Iris pigment epithelial cell (primary cell): ENCODE results near the gene PSD4.

Experiments used
- DNase-seq: peaks from one replicate; pipeline ENCODE4 v3.0.0-alpha.2; 2011; ENCODE audit warnings: low read depth

PSD4 gene

GRCh38 chr2:113142290-113142689 lies 31.5 kb upstream of the PSD4 start:
- DNase-seq = no peak

- no peak for DNase-seq
Measured at GRCh38 chr2:113144259-113144658, 29.5 kb upstream of the PSD4 start.

- DNase-seq = no peak
Measured at GRCh38 chr2:113148606-113149552, 24.9 kb upstream of the PSD4 start.

GRCh38 chr2:113149553-113150257 lies 24.1 kb upstream of the PSD4 start:
- no peak for DNase-seq

GRCh38 chr2:113150258-113150601 lies 23.5 kb upstream of the PSD4 start:
- no peak for DNase-seq

GRCh38 chr2:113155331-113155730 lies 18.4 kb upstream of the PSD4 start:
- DNase-seq = no peak

- DNase-seq = no peak
Measured at GRCh38 chr2:113156278-113157117, 17.3 kb upstream of the PSD4 start.

- DNase-seq = peak; percentile 26
Measured at GRCh38 chr2:113157118-113157896, 16.5 kb upstream of the PSD4 start.

- peak; percentile 84 for DNase-seq
Measured at GRCh38 chr2:113157897-113158753, 15.6 kb upstream of the PSD4 start.

- peak; percentile 71 for DNase-seq
Measured at GRCh38 chr2:113158884-113159553, 14.8 kb upstream of the PSD4 start.

GRCh38 chr2:113160248-113160647 lies 13.5 kb upstream of the PSD4 start:
- no peak for DNase-seq

- DNase-seq = no peak
Measured at GRCh38 chr2:113160962-113161361, 12.8 kb upstream of the PSD4 start.

GRCh38 chr2:113162173-113162572 lies 11.6 kb upstream of the PSD4 start:
- no peak for DNase-seq

- DNase-seq = no peak
Measured at GRCh38 chr2:113162869-113163268, 10.9 kb upstream of the PSD4 start.

- DNase-seq = no peak
Measured at GRCh38 chr2:113164215-113164929, 9.4 kb upstream of the PSD4 start.

GRCh38 chr2:113164930-113165585 lies 8.7 kb upstream of the PSD4 start:
- no peak for DNase-seq

- no peak for DNase-seq
Measured at GRCh38 chr2:113166187-113166645, 7.6 kb upstream of the PSD4 start.

GRCh38 chr2:113167115-113167932 lies 6.4 kb upstream of the PSD4 start:
- DNase-seq = no peak
